Muscle of leg (tissue), 16 donors: ENCODE results near the gene RNASE9. TPM values are rescaled to one million over a fixed set of nuclear protein-coding genes. Genes with fewer than 3 reads are reported as not detected.

Source experiments
- DNase-seq: peaks from one replicate; pipeline ENCODE4 v3.0.0; 2013
- H3K27ac ChIP-seq: one replicate; pipeline ENCODE4 v1.5.1; 2013; ENCODE audit warnings: mild to moderate bottlenecking, low read length, control low read depth
- H3K27me3 ChIP-seq: one replicate; pipeline ENCODE4 v1.6.1; 2013; ENCODE audit warnings: low read length; ENCODE audit not compliant: control insufficient read depth, insufficient read depth
- H3K36me3 ChIP-seq: one replicate; pipeline ENCODE4 v1.6.1; 2013; ENCODE audit warnings: low read length; ENCODE audit not compliant: control insufficient read depth, insufficient read depth
- H3K4me1 ChIP-seq: one replicate; pipeline ENCODE4 v1.6.1; 2013; ENCODE audit warnings: low read length; ENCODE audit not compliant: control insufficient read depth, insufficient read depth
- H3K4me3 ChIP-seq: one replicate; pipeline ENCODE4 v1.5.1; 2013; ENCODE audit warnings: low read length, control low read depth
- H3K9me3 ChIP-seq: replicated peaks from 2 replicates; pipeline ENCODE4 v1.6.1; 2013; ENCODE audit warnings: low read depth, low read length; ENCODE audit not compliant: control insufficient read depth
- WGBS: methylation state at CpG from one replicate; pipeline ENCODE4 v1.1.5; 2013; ENCODE audit warnings: missing lambda C conversion rate; ENCODE audit not compliant: insufficient coverage; 5-methylcytosine and 5-hydroxymethylcytosine counted together
- long read RNA-seq, 11 donors: transcript quantifications; one replicate each; lab custom pipeline, GENCODE V29; 2026
- polyA plus RNA-seq, 8 donors: library from polyadenylated mRNA; unstranded; fragments of 120-200 nt; gene quantifications; one replicate each; pipeline versions ENCODE4 v1.2.1 to v1.2.3, GENCODE V29; 2013; ENCODE audit warnings: inconsistent platforms in 1 of 8, low replicate concordance in 1 of 8; ENCODE audit not compliant: insufficient read length in 8 of 8, insufficient read depth in 1 of 8
- total RNA-seq: library from RNA; stranded (reverse); fragments of 120-200 nt; gene quantifications from one replicate; pipeline ENCODE4 v1.2.4, GENCODE V29; 2013

RNASE9 gene
- not detected for total RNA-seq
- not detected for polyA plus RNA-seq
- long read RNA-seq, donor 1, result 0 reads
- long read RNA-seq, donor 2, result 0 reads
- long read RNA-seq, donor 3, result 0 reads
- long read RNA-seq, donor 4, result 0 reads
- long read RNA-seq, donor 5, result 0 reads
- long read RNA-seq, donor 6, result 0 reads
- long read RNA-seq, donor 7, result 0 reads
- long read RNA-seq, donor 8, result 0 reads
- long read RNA-seq, donor 9, result 0 reads
- long read RNA-seq, donor 10, result 0 reads
- long read RNA-seq, donor 11, result 0 reads

DNA sequence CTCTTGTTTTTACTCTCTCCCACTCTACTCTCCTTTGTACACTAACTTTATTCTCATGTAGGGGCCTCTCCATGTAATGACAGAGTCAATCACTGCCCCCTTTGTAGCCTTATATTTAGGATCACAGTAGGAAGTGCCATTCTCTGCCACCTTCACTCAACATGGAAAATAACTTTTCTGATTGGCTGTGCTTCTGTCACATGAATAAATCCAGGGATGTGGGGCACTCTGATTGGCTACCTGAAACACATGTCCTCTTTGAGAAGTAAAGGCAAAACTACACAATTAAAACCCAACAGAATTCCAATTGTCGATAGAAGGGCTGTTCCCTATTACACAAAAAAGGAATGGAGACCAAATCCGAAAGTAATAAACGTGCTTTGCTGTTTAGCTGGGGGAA, at the start of gene RNASE9:
Gene RNASE9, minus strand, starts transcription at position 87 of the 400 bp plus-strand sequence.
- DNase-seq, result no peak
- no CpG with 5 or more reads among the region's 3 CpGs for WGBS
- Histone ChIP-seq H3K4me1 (no peaks in the 10 kb centered on the region), H3K27me3 (no peaks in the 10 kb centered on the region), H3K9me3 (no peaks in the 10 kb centered on the region), H3K4me3 (no peak within 1 kb of the TSS), H3K36me3 (no peaks in the 10 kb centered on the region), H3K27ac (no peak within 1 kb of the TSS)

DNA sequence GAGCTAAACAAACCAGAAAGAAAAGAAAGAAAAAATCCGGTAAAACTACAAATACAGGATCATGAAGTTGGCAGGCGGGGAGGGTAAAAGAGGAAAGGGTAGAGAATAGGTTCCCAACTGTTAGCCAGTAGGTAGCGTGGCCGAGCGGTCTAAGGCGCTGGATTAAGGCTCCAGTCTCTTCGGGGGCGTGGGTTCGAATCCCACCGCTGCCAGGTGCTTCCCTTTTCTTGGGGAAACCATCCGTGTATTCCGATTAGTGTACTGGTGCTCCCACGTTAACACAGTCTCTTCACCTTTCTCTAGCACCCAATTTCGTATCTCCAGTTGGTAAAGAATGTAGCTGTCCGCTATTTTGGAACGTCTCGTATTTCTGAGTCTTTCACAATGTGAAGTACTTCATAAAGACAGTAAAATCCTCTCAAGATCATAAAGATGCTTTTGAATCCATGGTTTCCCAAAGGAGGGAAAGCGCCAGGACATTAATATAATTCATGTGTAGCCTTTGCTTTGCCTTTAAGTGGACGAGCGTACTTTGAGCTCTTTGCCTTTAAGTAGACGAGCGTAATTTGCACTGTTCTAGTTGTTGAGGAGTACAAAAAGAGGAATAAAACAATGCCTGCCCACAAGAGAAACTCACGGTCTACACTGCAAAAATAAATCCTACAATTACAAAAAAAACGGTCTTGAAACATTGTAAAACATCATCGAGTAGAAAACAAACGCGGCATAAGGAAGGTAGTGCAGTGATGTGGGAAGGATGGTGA, 49.3 kb upstream of the RNASE9 start:
- DNase-seq, result peak; percentile 80
- H3K27me3 ChIP-seq, result no peaks in the 10 kb centered on the region

DNA sequence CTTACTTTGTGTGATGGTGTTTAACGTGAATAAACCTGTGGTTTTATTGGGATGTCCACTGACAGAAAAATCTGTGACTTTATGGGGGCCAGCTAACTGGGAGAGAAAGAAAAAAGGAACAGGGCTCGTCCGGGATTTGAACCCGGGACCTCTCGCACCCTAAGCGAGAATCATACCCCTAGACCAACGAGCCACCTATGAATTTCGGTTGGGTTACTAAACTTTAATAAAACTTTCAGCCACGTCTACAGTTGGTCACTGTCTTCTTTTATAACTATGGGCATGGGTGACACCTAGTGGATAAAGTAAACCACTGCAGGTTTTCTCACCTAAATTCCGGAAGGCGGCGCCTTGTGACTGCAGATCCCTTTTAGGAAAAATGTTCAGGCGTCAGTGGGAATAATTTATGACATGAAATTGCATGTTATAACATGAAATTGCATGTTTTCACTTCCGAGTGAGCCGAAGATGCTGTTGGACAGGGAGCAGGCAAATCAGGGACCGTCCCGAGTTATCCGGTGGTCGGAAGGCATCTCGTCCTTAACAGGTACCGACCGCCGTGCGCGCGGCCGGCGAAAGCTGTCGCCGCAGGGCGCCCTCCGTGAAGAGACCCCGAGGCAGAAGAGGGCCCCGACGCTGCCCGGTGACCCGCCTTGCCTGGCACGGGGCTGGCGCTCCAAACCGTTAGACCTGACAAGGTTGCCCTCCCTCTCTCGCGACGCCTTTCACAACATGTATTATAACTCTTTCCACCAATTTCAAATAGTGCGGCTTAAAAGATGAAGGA, 48.6 kb upstream of the RNASE9 start:
- no peaks in the 10 kb centered on the region for H3K9me3 ChIP-seq
- peak; percentile 95 for DNase-seq
- 0% methylated on average over 24 of the region's 44 CpGs for WGBS

More for the DNA sequence above, 49.3 kb upstream of the RNASE9 start:
- H3K36me3 ChIP-seq, result no peaks in the 10 kb centered on the region
- H3K9me3 ChIP-seq, result no peaks in the 10 kb centered on the region
- WGBS, result 4% methylated on average over 10 of the region's 27 CpGs
- peak overlapping the region; percentile 66 for H3K4me3 ChIP-seq
- peaks cover 2% of the 10 kb centered on the region for H3K4me1 ChIP-seq
- no peak overlapping the region for H3K27ac ChIP-seq

DNA sequence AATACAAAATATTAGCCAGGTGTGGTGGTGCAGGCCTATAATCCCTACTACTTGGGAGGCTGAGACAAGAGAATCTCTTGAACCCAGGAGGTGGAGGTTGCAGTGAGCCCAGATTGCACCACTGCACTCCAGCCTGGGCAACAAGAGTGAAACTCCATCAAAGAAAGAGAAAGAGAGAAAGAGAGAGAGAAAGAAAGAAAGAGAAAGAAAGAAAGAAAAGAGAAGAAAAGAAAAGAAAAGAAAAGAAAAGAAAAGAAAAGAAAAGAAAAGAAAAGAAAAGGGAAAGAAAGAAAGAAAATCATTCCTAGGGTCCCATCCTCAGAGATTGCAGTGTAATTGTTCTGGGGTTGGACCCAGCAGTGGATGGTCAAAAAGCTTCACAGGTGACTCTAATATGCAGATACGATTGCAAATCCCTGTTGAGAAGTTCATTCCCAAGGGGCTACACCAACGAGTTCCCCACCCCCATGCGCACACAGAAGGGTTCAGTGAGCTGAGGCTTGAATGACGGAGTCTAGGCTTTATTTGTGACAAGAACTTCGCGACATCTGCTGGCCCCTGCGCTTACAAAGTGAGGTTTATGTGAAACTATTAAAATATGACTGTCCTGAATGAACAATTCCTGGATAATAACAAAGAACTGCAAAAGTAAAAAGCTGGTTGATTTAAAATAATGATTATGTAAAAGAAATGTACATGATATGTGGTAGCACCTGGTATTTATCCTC, 47.7 kb upstream of the RNASE9 start:
- H3K27ac ChIP-seq, result no peak overlapping the region
- peaks cover 7% of the 10 kb centered on the region for H3K4me1 ChIP-seq
- 38% methylated on average over 1 of the region's 7 CpGs for WGBS
- H3K36me3 ChIP-seq, result no peaks in the 10 kb centered on the region
- DNase-seq, result no peak
- H3K9me3 ChIP-seq, result no peaks in the 10 kb centered on the region
- H3K4me3 ChIP-seq, result no peak overlapping the region
- no peaks in the 10 kb centered on the region for H3K27me3 ChIP-seq

More for the DNA sequence above, 48.6 kb upstream of the RNASE9 start:
- Histone ChIP-seq H3K27ac (no peak overlapping the region), H3K4me3 (peak overlapping the region; percentile 66), H3K27me3 (no peaks in the 10 kb centered on the region), H3K36me3 (no peaks in the 10 kb centered on the region), H3K4me1 (peaks cover 2% of the 10 kb centered on the region)

DNA sequence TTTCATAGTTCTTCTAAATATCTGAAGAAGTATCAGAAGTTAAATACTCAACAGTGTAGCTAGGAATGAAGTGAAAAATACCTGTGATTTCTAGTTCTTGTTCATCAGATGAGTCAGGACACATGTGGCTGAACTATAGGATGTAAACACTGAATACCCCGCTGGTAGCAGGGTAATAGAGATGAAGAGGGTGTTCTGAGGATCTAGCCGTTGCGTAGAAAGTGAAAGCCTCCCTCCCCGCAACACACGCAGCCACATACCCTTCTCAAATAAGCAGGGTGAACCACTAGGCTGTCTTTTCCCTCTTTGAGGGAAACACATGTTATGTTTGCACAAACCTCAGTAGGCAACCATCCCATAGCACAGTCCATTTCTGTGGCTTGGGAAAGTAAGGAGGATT, 46.8 kb upstream of the RNASE9 start:
- no peaks in the 10 kb centered on the region for H3K36me3 ChIP-seq
- H3K27me3 ChIP-seq, result no peaks in the 10 kb centered on the region
- H3K27ac ChIP-seq, result no peak overlapping the region
- peaks cover 7% of the 10 kb centered on the region for H3K4me1 ChIP-seq
- no peaks in the 10 kb centered on the region for H3K9me3 ChIP-seq
- no CpG with 5 or more reads among the region's 5 CpGs for WGBS
- H3K4me3 ChIP-seq, result no peak overlapping the region
- no peak for DNase-seq

DNA sequence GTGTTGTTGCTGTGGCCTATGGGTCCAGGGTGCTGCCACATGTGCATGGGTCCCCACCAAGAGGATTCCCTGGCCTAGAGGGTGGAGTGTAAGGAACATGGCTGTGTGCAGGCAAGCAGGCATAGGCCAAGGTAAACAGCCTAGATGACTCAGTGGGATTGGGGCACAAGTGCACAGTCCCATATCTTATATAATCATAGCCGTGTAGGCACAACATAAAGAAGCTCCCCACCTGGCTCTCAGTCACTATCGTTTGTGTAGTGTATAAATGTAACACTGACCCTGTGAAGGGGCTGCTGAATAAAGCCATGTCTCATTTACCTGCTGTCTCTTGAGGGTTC, 46.0 kb upstream of the RNASE9 start:
- Histone ChIP-seq H3K4me3 (no peak overlapping the region), H3K27ac (no peak overlapping the region), H3K27me3 (no peaks in the 10 kb centered on the region), H3K36me3 (no peaks in the 10 kb centered on the region), H3K4me1 (peaks cover 7% of the 10 kb centered on the region), H3K9me3 (no peaks in the 10 kb centered on the region)
- DNase-seq, result no peak
- no CpG with 5 or more reads among the region's 2 CpGs for WGBS

DNA sequence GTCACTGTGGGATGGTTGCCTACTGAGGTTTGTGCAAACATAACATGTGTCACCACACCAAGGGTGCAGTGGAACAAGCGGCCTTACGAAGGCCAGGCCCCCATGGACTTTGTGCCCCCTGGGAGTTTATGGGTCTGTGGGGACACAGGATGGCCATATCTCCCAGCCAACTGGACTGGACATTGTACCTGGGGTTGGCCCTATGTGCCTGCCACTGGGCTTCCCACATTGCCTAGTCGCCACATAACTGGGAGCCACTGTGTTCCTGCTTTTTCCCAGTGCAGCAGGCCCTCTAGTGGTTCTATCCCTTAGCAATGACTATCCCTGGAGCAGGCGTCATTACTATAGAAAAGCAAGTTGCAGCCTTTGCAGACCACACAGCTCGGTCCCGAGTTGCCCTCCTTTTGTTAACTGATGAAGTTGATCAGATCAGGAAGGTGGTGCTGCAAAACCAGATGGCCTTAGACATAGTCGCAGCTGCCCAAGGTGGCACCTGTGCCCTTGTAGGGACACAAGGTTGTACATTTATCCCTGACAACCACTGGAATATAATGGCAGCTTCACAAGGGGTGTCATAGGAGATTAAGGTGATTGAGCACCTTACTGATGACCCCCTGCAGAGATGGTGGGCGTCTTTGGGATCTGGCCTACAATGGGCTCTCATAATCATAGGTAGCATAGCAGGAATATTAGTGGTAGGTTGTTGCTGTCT, 45.5 kb upstream of the RNASE9 start:
- 29% methylated on average over 8 of the region's 8 CpGs for WGBS
- DNase-seq, result no peak
- Histone ChIP-seq H3K4me1 (peaks cover 7% of the 10 kb centered on the region), H3K9me3 (no peaks in the 10 kb centered on the region), H3K27me3 (no peaks in the 10 kb centered on the region), H3K36me3 (no peaks in the 10 kb centered on the region), H3K27ac (no peak overlapping the region), H3K4me3 (no peak overlapping the region)

DNA sequence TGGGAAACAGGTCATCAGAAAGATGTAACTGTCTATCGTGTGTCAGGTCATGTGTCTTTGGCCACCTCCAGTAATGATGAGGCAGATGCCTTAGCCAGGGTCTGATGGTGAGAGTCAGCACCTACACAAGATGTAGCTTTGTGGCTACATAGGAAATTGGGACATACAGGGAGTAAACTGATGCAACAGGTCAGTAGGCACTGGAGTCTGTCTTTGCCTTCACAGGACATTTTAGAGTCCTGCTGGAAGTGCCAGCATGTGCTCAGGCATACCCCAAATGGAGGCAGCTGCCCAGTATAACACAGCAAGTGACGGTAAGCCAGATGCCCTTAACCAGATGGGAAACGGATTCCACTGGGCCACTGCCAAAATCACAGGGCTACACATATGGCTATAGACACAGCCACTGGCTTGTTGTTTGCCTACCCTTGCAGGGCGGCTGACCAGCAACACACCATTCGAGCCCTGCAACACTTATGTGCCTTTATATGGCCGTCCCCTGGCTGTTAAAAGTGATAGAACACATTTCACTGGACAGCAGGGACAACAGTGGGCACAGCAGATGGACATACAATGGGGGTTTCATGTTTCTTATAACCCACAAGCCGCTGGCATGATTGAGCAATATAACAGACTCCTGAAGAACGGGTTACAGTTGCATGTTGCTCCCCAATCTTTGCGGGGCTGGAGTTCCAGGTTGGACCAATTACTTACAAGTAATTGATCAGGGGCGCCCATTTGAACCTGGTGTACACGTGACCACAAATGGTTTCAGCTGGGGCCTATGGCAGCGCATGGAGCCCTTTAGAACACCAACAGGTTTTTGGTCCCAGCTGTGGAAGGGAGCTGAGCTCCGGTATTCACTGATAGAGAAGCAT, 43.2 kb upstream of the RNASE9 start:
- Histone ChIP-seq H3K9me3 (no peaks in the 10 kb centered on the region), H3K36me3 (no peaks in the 10 kb centered on the region), H3K4me3 (no peak overlapping the region), H3K4me1 (peaks cover 7% of the 10 kb centered on the region), H3K27ac (no peak overlapping the region), H3K27me3 (no peaks in the 10 kb centered on the region)
- WGBS, result 77% methylated on average over 13 of the region's 13 CpGs
- peak; percentile 55 for DNase-seq

DNA sequence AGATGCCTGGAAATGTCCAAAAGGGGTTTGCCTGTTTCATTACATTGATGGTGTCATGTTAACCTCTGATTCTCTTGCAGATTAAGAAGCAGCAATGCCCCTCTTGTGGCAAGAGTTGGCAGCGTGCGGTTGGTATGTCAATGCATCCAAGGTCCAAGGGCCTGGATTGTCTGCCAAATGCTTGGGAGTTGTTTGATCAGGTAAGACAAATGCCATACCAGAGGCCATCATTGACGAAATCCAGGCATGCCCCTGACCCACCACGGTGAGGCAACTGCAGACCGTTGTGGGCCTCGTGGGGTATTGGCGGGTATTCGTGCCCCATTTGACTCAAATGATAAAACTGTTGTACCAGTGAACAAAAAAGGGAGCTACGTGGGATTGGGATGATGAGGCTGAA, 41.7 kb upstream of the RNASE9 start:
- Histone ChIP-seq H3K9me3 (no peaks in the 10 kb centered on the region), H3K4me1 (peaks cover 7% of the 10 kb centered on the region), H3K27ac (no peak overlapping the region), H3K36me3 (no peaks in the 10 kb centered on the region), H3K4me3 (no peak overlapping the region), H3K27me3 (no peaks in the 10 kb centered on the region)
- no peak for DNase-seq
- 87% methylated on average over 6 of the region's 9 CpGs for WGBS
